Liver (tissue), 9 donors: Measurements from ENCODE around the gene CHD9NB. TPM values are rescaled to one million over a fixed set of nuclear protein-coding genes. Genes with fewer than 3 reads are reported as not detected.
A peak's percentile ranks its signal among the peaks of the same experiment; 100 is the strongest.

ENCODE experiments used
- DNase-seq: peaks from one replicate; pipeline ENCODE4 v3.0.0-alpha.2; 2017; ENCODE audit warnings: low spot score
- H3K27ac ChIP-seq, 2 donors: one replicate each; pipeline ENCODE4 v1.7.0; 2013; ENCODE audit warnings: inconsistent platforms in 2 of 2, low read length in 2 of 2, control low read depth in 1 of 2, low read depth in 1 of 2, mild to moderate bottlenecking in 1 of 2
- H3K27me3 ChIP-seq, 4 donors: one replicate each; pipeline versions ENCODE4 v1.6.1 to v1.7.0; 2013; ENCODE audit warnings: low read length in 3 of 4, inconsistent platforms in 1 of 4, mild to moderate bottlenecking in 1 of 4, moderate library complexity in 1 of 4; ENCODE audit not compliant: control insufficient read depth in 4 of 4, insufficient read depth in 4 of 4
- H3K36me3 ChIP-seq, 4 donors: one replicate each; pipeline versions ENCODE4 v1.6.1 to v1.7.0; 2013; ENCODE audit warnings: low read length in 3 of 4, mild to moderate bottlenecking in 3 of 4, low read depth in 1 of 4, moderate library complexity in 1 of 4; ENCODE audit not compliant: control insufficient read depth in 4 of 4, insufficient read depth in 3 of 4
- H3K4me1 ChIP-seq, 4 donors: one replicate each; pipeline versions ENCODE4 v1.6.1 to v1.7.0; 2013; ENCODE audit warnings: low read length in 3 of 4, mild to moderate bottlenecking in 3 of 4, moderate library complexity in 1 of 4; ENCODE audit not compliant: control insufficient read depth in 4 of 4, insufficient read depth in 4 of 4
- H3K4me3 ChIP-seq, 3 donors: one replicate each; pipeline versions ENCODE4 v1.6.1 to v1.7.0; 2013; ENCODE audit warnings: low read length in 3 of 3, control low read depth in 1 of 3, low read depth in 1 of 3, mild to moderate bottlenecking in 1 of 3
- H3K9ac ChIP-seq, 2 donors: one replicate each; pipeline ENCODE4 v1.7.0; 2013; ENCODE audit warnings: low read length in 2 of 2, mild to moderate bottlenecking in 2 of 2, moderate library complexity in 2 of 2, control low read depth in 1 of 2, low read depth in 1 of 2
- H3K9me3 ChIP-seq, 4 donors: one replicate each; pipeline versions ENCODE4 v1.6.1 to v1.7.0; 2013; ENCODE audit warnings: low read length in 3 of 4; ENCODE audit not compliant: control insufficient read depth in 4 of 4
- ATF3 ChIP-seq: IDR thresholded peaks from 2 replicates; pipeline ENCODE4 v1.6.1; 2016; ENCODE audit warnings: antibody characterized with exemption
- CTCF ChIP-seq: fragments of 150-350 bp; IDR thresholded peaks from 2 replicates; pipeline ENCODE4 v1.5.1; 2017; ENCODE audit warnings: improper control_type of control experiment, low read depth, low read length; ENCODE audit not compliant: missing input control
- EGR1 ChIP-seq, 2 donors: IDR thresholded peaks; 2 replicates each; pipeline ENCODE4 v1.6.1; 2016 to 2018; ENCODE audit warnings: antibody characterized with exemption in 2 of 2, low read depth in 2 of 2
- FOXA1 ChIP-seq: IDR thresholded peaks from 2 replicates; pipeline ENCODE4 v1.6.1; 2016; ENCODE audit warnings: antibody characterized with exemption
- FOXA2 ChIP-seq: IDR thresholded peaks from 2 replicates; pipeline ENCODE4 v1.6.1; 2016; ENCODE audit warnings: antibody characterized with exemption
- GABPA ChIP-seq, 2 donors: IDR thresholded peaks in 1 of 2; conservative IDR thresholded peaks in 1 of 2; 2 replicates each; pipeline ENCODE4 v1.6.1; 2016; ENCODE audit warnings: antibody characterized with exemption in 2 of 2, mild to moderate bottlenecking in 1 of 2, moderate library complexity in 1 of 2
- HNF4A ChIP-seq, 2 donors: conservative IDR thresholded peaks; 2 replicates each; pipeline ENCODE4 v1.6.1; 2016; ENCODE audit warnings: antibody characterized with exemption in 2 of 2, mild to moderate bottlenecking in 2 of 2
- NR2F2 ChIP-seq: IDR thresholded peaks from 2 replicates; pipeline ENCODE4 v1.6.1; 2016; ENCODE audit warnings: antibody characterized with exemption
- REST ChIP-seq: IDR thresholded peaks from 2 replicates; pipeline ENCODE4 v1.6.1; 2016; ENCODE audit warnings: antibody characterized with exemption, mild to moderate bottlenecking
- RXRA ChIP-seq, 2 donors: IDR thresholded peaks; 2 replicates each; pipeline ENCODE4 v1.6.1; 2017 to 2018; ENCODE audit warnings: antibody characterized with exemption in 2 of 2, mild to moderate bottlenecking in 1 of 2
- SP1 ChIP-seq: IDR thresholded peaks from 2 replicates; pipeline ENCODE4 v1.6.1; 2018; ENCODE audit warnings: antibody characterized with exemption, mild to moderate bottlenecking
- TAF1 ChIP-seq: conservative IDR thresholded peaks from 2 replicates; pipeline ENCODE4 v1.6.1; 2016; ENCODE audit warnings: antibody characterized with exemption, mild to moderate bottlenecking
- YY1 ChIP-seq: IDR thresholded peaks from 2 replicates; pipeline ENCODE4 v1.6.1; 2016; ENCODE audit warnings: antibody characterized with exemption, mild to moderate bottlenecking
- ZBTB33 ChIP-seq: IDR thresholded peaks from 2 replicates; pipeline ENCODE4 v1.6.1; 2016; ENCODE audit warnings: antibody characterized with exemption
- WGBS: extraction: QIAGEN DNeasy Blood & Tissue Kit; methylation state at CpG from one replicate; pipeline ENCODE4 v1.1.7; 2013; 5-methylcytosine and 5-hydroxymethylcytosine counted together
- polyA plus RNA-seq, 2 donors: library from polyadenylated mRNA; stranded (reverse) in 1 of 2; unstranded in 1 of 2; fragments of 200-250 nt in 1 of 2; fragments of >200 nt in 1 of 2; fragmentation: Nextera tagmentation in 1 of 2; extraction: Ambion mirVana in 1 of 2; gene quantifications; one replicate each; pipeline versions ENCODE4 v1.2.1 to v1.2.3, GENCODE V29; 2013 to 2015
- total RNA-seq, 2 donors: library from RNA; depleted of rRNA; stranded (reverse); fragments of >200 nt; gene quantifications; one replicate each; pipeline ENCODE4 v1.2.3, GENCODE V29; 2014
- donor health status: healthy.
- donor health status: healthy.
- donor health status: healthy.
- donor health status: healthy.
- donor health status: healthy.

Gene CHD9NB
- total and polyA plus RNA-seq, 4 donors: 0.05 to 0.42 (median 0.18) TPM; not detected in 1

GRCh38 chr16:53061256-53061655 lies 8.6 kb upstream of the CHD9NB start:
- Histone ChIP-seq H3K27me3 (no peaks in the 10 kb centered on the region), H3K9me3 (no peaks in the 10 kb centered on the region), H3K36me3 (no peaks in the 10 kb centered on the region), H3K9ac (no peak overlapping the region), H3K4me3 (no peak overlapping the region), H3K4me1 (peaks cover 7 to 33% (median 22%) of the 10 kb centered on the region in 4 donors), H3K27ac (peak overlapping the region in 1 of 2 donors; percentile 45)
- DNase-seq: no peak
- 94% methylated on average over 5 of the region's 5 CpGs for WGBS
- TF ChIP-seq TAF1: no peak
- no peak for TF ChIP-seq ATF3
- TF ChIP-seq GABPA (IDR thresholded peaks at IDR 0.05 in 1 of 2, conservative IDR thresholded peaks at IDR 0.05 in 1 of 2): no peak
- no peak for TF ChIP-seq FOXA2

- 85% methylated on average over 7 of the region's 7 CpGs for WGBS
- H3K27me3 ChIP-seq: no peaks in the 10 kb centered on the region
- H3K9ac ChIP-seq: no peak overlapping the region
- H3K36me3 ChIP-seq: no peaks in the 10 kb centered on the region
- H3K9me3 ChIP-seq: no peaks in the 10 kb centered on the region
- no peak overlapping the region for H3K4me3 ChIP-seq
- H3K4me1 ChIP-seq: peaks cover 7 to 41% (median 29%) of the 10 kb centered on the region in 4 donors
- TF ChIP-seq REST (no peak), EGR1 (IDR thresholded peaks at IDR 0.05; ENCODE audit: low read depth in 2 of 2) (no peak), CTCF (no peak), RXRA (IDR thresholded peaks at IDR 0.05) (no peak), NR2F2 (no peak), TAF1 (no peak), GABPA (IDR thresholded peaks at IDR 0.05 in 1 of 2, conservative IDR thresholded peaks at IDR 0.05 in 1 of 2) (no peak), ZBTB33 (no peak), YY1 (no peak), FOXA1 (no peak), HNF4A (conservative IDR thresholded peaks at IDR 0.05) (no peak), SP1 (no peak)
- H3K27ac ChIP-seq: no peak overlapping the region
- no peak for DNase-seq
Measured at GRCh38 chr16:53059672-53060071, 7.0 kb upstream of the CHD9NB start.
